Upper lobe of right lung (tissue), 1 donor: ENCODE measurements around the gene KLHL30. TPM values are rescaled to one million over a fixed set of nuclear protein-coding genes. Genes with fewer than 3 reads are reported as not detected.

ENCODE experiments used
- ATAC-seq: fragments of 200-7000 bp; cut with Tn5 transposase; one replicate; pipeline ENCODE4 v1.9.1; 2020; ENCODE audit warnings: mild to moderate bottlenecking, moderate library complexity
- DNase-seq: peaks from one replicate; pipeline ENCODE4 v3.0.0-alpha.2; 2020
- H3K27ac ChIP-seq: fragments of 200-600 bp; one replicate; pipeline ENCODE4 v1.8.0; 2022
- H3K27me3 ChIP-seq: fragments of 200-600 bp; one replicate; pipeline ENCODE4 v1.8.0; 2022; ENCODE audit warnings: mild to moderate bottlenecking
- H3K36me3 ChIP-seq: fragments of 200-600 bp; one replicate; pipeline ENCODE4 v1.8.0; 2022
- H3K4me1 ChIP-seq: fragments of 200-600 bp; one replicate; pipeline ENCODE4 v1.8.0; 2022
- H3K4me3 ChIP-seq: fragments of 200-600 bp; one replicate; pipeline ENCODE4 v1.8.0; 2022; ENCODE audit warnings: mild to moderate bottlenecking
- H3K9me3 ChIP-seq: fragments of 200-600 bp; one replicate; pipeline ENCODE4 v1.8.0; 2022
- CTCF ChIP-seq: fragments of 200-600 bp; IDR thresholded peaks from one replicate; pipeline ENCODE4 v1.8.0; 2022; ENCODE audit warnings: antibody characterized with exemption
- intact Hi-C: fragments of 100-400 bp; cut with DNase I; formaldehyde crosslinking; loops from one replicate; pipeline ENCODE4 v1.11.0; 2022
- total RNA-seq: library from RNA; stranded (reverse); fragmentation: NEBNext Ultra II Directional; extraction: Animal tissue kit (Norgen Biotek cat#: 25700); gene quantifications from one replicate; pipeline ENCODE4 v1.2.1, GENCODE V29; 2021
- donor health status: DM: no; HTN: yes; CAD: no; lungs with severe emphysema.

The KLHL30 gene
- total RNA-seq, 1 donor from 2014 or later, result 0.90 TPM

DNA sequence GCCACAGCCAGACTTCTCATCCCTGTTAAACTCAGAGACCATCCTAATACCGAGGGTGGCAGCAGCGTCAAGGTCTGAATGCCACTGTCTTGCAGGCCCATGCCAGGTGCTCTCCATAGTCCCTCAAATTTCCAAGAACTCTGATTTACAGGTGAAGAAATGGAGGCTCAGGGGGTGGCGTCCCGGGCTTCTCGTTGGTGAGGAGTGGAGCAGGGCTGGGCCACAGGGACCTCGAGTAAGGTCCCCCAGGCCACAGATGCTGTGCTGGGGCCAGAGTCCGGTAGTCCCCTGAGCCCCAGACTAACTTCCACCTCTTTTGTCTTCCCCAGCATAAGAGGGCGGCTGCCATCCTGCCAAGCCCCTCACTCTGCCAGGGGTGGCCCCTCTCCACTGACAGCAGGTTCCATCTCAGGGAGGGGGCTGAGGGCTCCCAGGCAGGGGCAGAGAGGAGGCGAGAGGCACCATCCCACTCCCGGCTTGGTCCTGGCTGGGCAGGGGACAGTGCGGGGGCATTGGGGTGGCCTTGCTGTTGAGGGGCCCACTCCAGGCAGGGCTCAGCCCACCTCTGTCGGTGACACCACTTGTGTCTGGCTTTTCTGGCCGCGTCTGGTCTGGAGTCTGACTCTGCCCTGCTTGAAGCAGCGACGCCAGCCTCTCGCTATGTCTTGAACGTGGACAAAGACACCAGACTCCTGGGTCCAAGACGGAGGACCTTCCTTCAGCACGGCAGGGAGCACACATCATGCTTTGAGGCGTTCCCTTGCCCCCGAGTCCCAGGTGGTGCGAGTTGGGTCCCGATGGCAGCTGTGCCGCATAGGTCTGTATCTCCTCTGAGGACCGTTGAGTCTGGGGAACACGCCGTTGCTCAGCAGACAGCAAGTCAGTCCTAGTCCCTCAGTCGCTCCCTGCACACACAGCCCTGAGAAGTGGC is 15.9 kb upstream of the KLHL30 start:
- H3K27ac ChIP-seq, result no peak overlapping the region
- intact Hi-C loops, result no loop called here
- ATAC-seq, result no peak
- no peaks in the 10 kb centered on the region for H3K9me3 ChIP-seq
- peaks cover 14% of the 10 kb centered on the region for H3K27me3 ChIP-seq
- no peak for DNase-seq
- no peaks in the 10 kb centered on the region for H3K36me3 ChIP-seq
- no peaks in the 10 kb centered on the region for H3K4me1 ChIP-seq
- no peak for TF ChIP-seq CTCF
- no peak overlapping the region for H3K4me3 ChIP-seq

- ATAC-seq, result no peak
These were observed 15.1 kb upstream of the KLHL30 start for GRCh38 chr2:238123218-238123971.

GRCh38 chr2:238123991-238124470 is 14.4 kb upstream of the KLHL30 start:
- intact Hi-C loops, result no loop called here
- no peak for TF ChIP-seq CTCF
- no peak for DNase-seq

More at GRCh38 chr2:238123218-238123971, 15.1 kb upstream of the KLHL30 start:
- no peak for DNase-seq
- peaks cover 11% of the 10 kb centered on the region for H3K27me3 ChIP-seq
- no peak overlapping the region for H3K4me3 ChIP-seq
- no peaks in the 10 kb centered on the region for H3K9me3 ChIP-seq
- no peak overlapping the region for H3K27ac ChIP-seq
- no peak for TF ChIP-seq CTCF
- H3K4me1 ChIP-seq, result no peaks in the 10 kb centered on the region
- H3K36me3 ChIP-seq, result no peaks in the 10 kb centered on the region
- intact Hi-C loops, result no loop called here

DNA sequence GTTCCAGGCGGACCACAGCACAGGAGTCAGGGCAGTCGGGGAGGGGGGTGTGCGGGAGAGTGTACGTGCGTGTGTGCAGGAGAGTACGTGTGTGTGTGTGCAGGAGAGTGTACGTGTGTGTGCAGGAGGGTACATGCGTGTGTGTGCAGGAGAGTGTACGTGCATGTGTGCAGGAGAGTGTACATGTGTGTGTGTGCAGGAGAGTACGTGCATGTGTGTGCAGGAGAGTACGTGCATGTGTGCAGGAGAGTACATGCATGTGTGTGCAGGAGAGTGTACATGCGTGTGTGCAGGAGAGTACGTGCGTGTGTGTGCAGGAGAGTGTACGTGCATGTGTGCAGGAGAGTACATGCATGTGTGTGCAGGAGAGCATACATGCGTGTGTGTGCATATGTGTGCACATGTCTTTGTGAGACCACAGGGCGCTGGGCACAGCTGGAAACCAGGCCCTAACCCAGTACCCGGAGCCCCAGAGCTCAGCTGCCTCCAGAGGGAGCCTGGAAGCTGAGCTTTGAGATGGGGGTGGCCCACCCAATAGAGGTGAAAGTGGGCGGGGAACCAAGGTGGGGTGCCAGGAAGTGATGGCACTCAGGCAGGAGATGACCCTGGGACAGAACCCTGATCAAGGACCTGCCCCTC is 13.9 kb upstream of the KLHL30 start:
- Histone ChIP-seq H3K27me3 (peaks cover 11% of the 10 kb centered on the region), H3K36me3 (no peaks in the 10 kb centered on the region), H3K27ac (no peak overlapping the region), H3K4me3 (no peak overlapping the region), H3K4me1 (no peaks in the 10 kb centered on the region), H3K9me3 (no peaks in the 10 kb centered on the region)
- ATAC-seq (no peak), DNase-seq (no peak)
- no peak for TF ChIP-seq CTCF
- intact Hi-C loops, result no loop called here

More at GRCh38 chr2:238123991-238124470, 14.4 kb upstream of the KLHL30 start:
- peaks cover 11% of the 10 kb centered on the region for H3K27me3 ChIP-seq
- H3K4me3 ChIP-seq, result no peak overlapping the region
- H3K9me3 ChIP-seq, result no peaks in the 10 kb centered on the region
- H3K27ac ChIP-seq, result no peak overlapping the region
- H3K4me1 ChIP-seq, result no peaks in the 10 kb centered on the region
- no peaks in the 10 kb centered on the region for H3K36me3 ChIP-seq
- ATAC-seq, result no peak

- no peak for ATAC-seq
- DNase-seq, result no peak
- intact Hi-C loops, result no loop called here
- no peak overlapping the region for H3K27ac ChIP-seq
- H3K36me3 ChIP-seq, result no peaks in the 10 kb centered on the region
- no peak overlapping the region for H3K4me3 ChIP-seq
- H3K4me1 ChIP-seq, result no peaks in the 10 kb centered on the region
- peaks cover 6% of the 10 kb centered on the region for H3K27me3 ChIP-seq
- TF ChIP-seq CTCF, result no peak
- H3K9me3 ChIP-seq, result no peaks in the 10 kb centered on the region
These were observed 13.2 kb upstream of the KLHL30 start for GRCh38 chr2:238125127-238125885.
